A549 (cell line): Measurements from ENCODE around the gene RASGEF1C. TPM values are rescaled to one million over a fixed set of nuclear protein-coding genes. Genes with fewer than 3 reads are reported as not detected.

Source experiments
- ATAC-seq, 2 experiments: fragments of 200-7000 bp in 1 of 2; fragments of >200 bp in 1 of 2; cut with Nextera tagmentation in 1 of 2; cut with Tn5 transposase in 1 of 2; 3 replicates each; pipeline versions ENCODE4 v1.8.0 to v1.9.1; 2018 to 2020; ENCODE audit warnings: mild to moderate bottlenecking in 1 of 2, moderate library complexity in 1 of 2
- CTCF ChIA-PET: fragments of 300-600 bp; sonication (Branson Sonifier 250); formaldehyde crosslinking; extraction: SDS; loops from one replicate; lab custom pipeline; 2021; ENCODE audit warnings: antibody characterized with exemption, inconsistent platforms; lab: Yijun Ruan, JAX
- POLR2A ChIA-PET: fragments of 350-600 bp; formaldehyde crosslinking; extraction: SDS; loops from one replicate; lab custom pipeline; 2021; ENCODE audit warnings: antibody characterized with exemption, inconsistent platforms; lab: Yijun Ruan, JAX
- DNase-seq, 2 experiments: peaks; one replicate each; pipeline versions ENCODE4 v3.0.0 to v3.0.0-alpha.2; 2011 to 2016; ENCODE audit warnings: low read depth in 1 of 2, low spot score in 1 of 2
- FAIRE-seq: peaks from 2 replicates; lab custom pipeline; 2011; peaks lifted over from hg19 to GRCh38; lab: Jason Lieb, UNC
- H3K27ac ChIP-seq, 2 experiments: fragments of >200 bp; sonication (Bioruptor Twin); formaldehyde crosslinking; 3 replicates each; pipeline ENCODE4 v1.5.1; 2016 to 2017
- H3K4me1 ChIP-seq: fragments of >200 bp; sonication (Bioruptor Twin); formaldehyde crosslinking; 3 replicates; pipeline ENCODE4 v1.6.1; 2016
- H3K4me2 ChIP-seq: fragments of >200 bp; sonication (Bioruptor Twin); formaldehyde crosslinking; 3 replicates; pipeline ENCODE4 v1.6.1; 2016
- H3K4me3 ChIP-seq: fragments of >200 bp; sonication (Bioruptor Twin); formaldehyde crosslinking; 3 replicates; pipeline ENCODE4 v1.5.1; 2016
- H3K9me3 ChIP-seq: fragments of >200 bp; sonication (Bioruptor Twin); formaldehyde crosslinking; 3 replicates; pipeline ENCODE4 v1.6.1; 2016
- CHD2 ChIP-seq: fragments of 150-350 bp; IDR thresholded peaks from 2 replicates; pipeline ENCODE4 v1.6.1; 2014; ENCODE audit warnings: low read length; ENCODE audit not compliant: partially characterized antibody
- CHD4 ChIP-seq: fragments of 200-600 bp; sonication (generic); IDR thresholded peaks from 2 replicates; pipeline ENCODE4 v1.6.1; 2016; ENCODE audit warnings: antibody characterized with exemption, mild to moderate bottlenecking, borderline replicate concordance
- CTCF ChIP-seq: fragments of >200 bp; sonication (Bioruptor Twin); formaldehyde crosslinking; IDR thresholded peaks from 3 replicates; pipeline ENCODE4 v1.5.1; 2016
- E2F6 ChIP-seq: IDR thresholded peaks from 2 replicates; pipeline ENCODE4 v1.6.1; 2012; ENCODE audit warnings: low read depth, borderline replicate concordance
- EHF ChIP-seq: fragments of 250-450 bp; sonication (Bioruptor Pico); IDR thresholded peaks from 2 replicates; pipeline ENCODE4 v1.5.0; 2020; ENCODE audit warnings: mild to moderate bottlenecking
- EHMT2 ChIP-seq: fragments of 200-600 bp; sonication (generic); IDR thresholded peaks from 2 replicates; pipeline ENCODE4 v1.6.1; 2016; ENCODE audit warnings: antibody characterized with exemption, low read depth, mild to moderate bottlenecking, moderate library complexity
- ESRRA ChIP-seq: fragments of 150-350 bp; IDR thresholded peaks from 2 replicates; pipeline ENCODE4 v1.6.1; 2014; ENCODE audit warnings: mild to moderate bottlenecking, low read length, borderline replicate concordance
- FOSB ChIP-seq: fragments of 250-450 bp; sonication (Bioruptor Pico); IDR thresholded peaks from 2 replicates; pipeline ENCODE4 v1.5.0; 2020; ENCODE audit warnings: mild to moderate bottlenecking, moderate library complexity
- HOXA7 ChIP-seq: fragments of 250-450 bp; sonication (Bioruptor Pico); IDR thresholded peaks from 2 replicates; pipeline ENCODE4 v1.5.0; 2020; ENCODE audit warnings: mild to moderate bottlenecking, moderate library complexity
- JUN ChIP-seq, 2 experiments: fragments of >200 bp; sonication (Bioruptor Twin); formaldehyde crosslinking; IDR thresholded peaks; 2 replicates in 1 of 2; 3 replicates in 1 of 2; pipeline ENCODE4 v1.6.1; 2016 to 2017
- KDM1A ChIP-seq: fragments of 200-600 bp; sonication (generic); IDR thresholded peaks from 2 replicates; pipeline ENCODE4 v1.6.1; 2016; ENCODE audit warnings: low read depth, mild to moderate bottlenecking
- MAX ChIP-seq: IDR thresholded peaks from 2 replicates; pipeline ENCODE4 v1.6.1; 2012
- MAZ ChIP-seq: fragments of 150-350 bp; IDR thresholded peaks from 2 replicates; pipeline ENCODE4 v1.6.1; 2014; ENCODE audit warnings: antibody characterized with exemption, low read depth, low read length, borderline replicate concordance
- MYC ChIP-seq: IDR thresholded peaks from 2 replicates; pipeline ENCODE4 v1.6.1; 2012; ENCODE audit warnings: mild to moderate bottlenecking, inconsistent platforms, low read length, improper control_type of control experiment, borderline replicate concordance
- NFE2L2 ChIP-seq: fragments of 150-350 bp; conservative IDR thresholded peaks from 2 replicates; pipeline ENCODE4 v1.6.1; 2014; ENCODE audit warnings: low read length
- PBX3 ChIP-seq: IDR thresholded peaks from 2 replicates; pipeline ENCODE4 v1.6.1; 2012
- POLR2A ChIP-seq: IDR thresholded peaks from 2 replicates; pipeline ENCODE4 v1.6.1; 2012; ENCODE audit warnings: mild to moderate bottlenecking, low read length
- POLR2AphosphoS2 ChIP-seq: conservative IDR thresholded peaks from 2 replicates; pipeline ENCODE4 v1.6.1; 2012; ENCODE audit warnings: low read length, improper control_type of control experiment, inconsistent platforms
- RAD21 ChIP-seq, 2 experiments: fragments of >200 bp in 1 of 2; sonication (Bioruptor Twin) in 1 of 2; formaldehyde crosslinking in 1 of 2; IDR thresholded peaks in 1 of 2; conservative IDR thresholded peaks in 1 of 2; 2 replicates in 1 of 2; 3 replicates in 1 of 2; pipeline ENCODE4 v1.6.1; 2012 to 2018; ENCODE audit warnings: inconsistent platforms in 1 of 2
- RFX5 ChIP-seq: fragments of 450-650 bp; IDR thresholded peaks from 2 replicates; pipeline ENCODE4 v1.7.1; 2014; ENCODE audit warnings: antibody characterized with exemption, mild to moderate bottlenecking, moderate library complexity
- RNF2 ChIP-seq: fragments of 200-600 bp; sonication (generic); IDR thresholded peaks from 2 replicates; pipeline ENCODE4 v1.6.1; 2016; ENCODE audit warnings: low read depth, mild to moderate bottlenecking, antibody characterized with exemption, moderate library complexity, borderline replicate concordance
- SMC3 ChIP-seq: fragments of >200 bp; sonication (Bioruptor Twin); formaldehyde crosslinking; IDR thresholded peaks from 3 replicates; pipeline ENCODE4 v1.6.1; 2018; ENCODE audit warnings: inconsistent platforms
- SREBF2 ChIP-seq: fragments of 450-650 bp; IDR thresholded peaks from 2 replicates; pipeline ENCODE4 v1.6.1; 2014; ENCODE audit warnings: mild to moderate bottlenecking, moderate library complexity
- WGBS: methylation state at CpG from one replicate; pipeline ENCODE4 v1.1.6; 2017; ENCODE audit errors: missing lambda C conversion rate; 5-methylcytosine and 5-hydroxymethylcytosine counted together
- polyA plus RNA-seq, 4 experiments: library from polyadenylated mRNA; depleted of rRNA in 3 of 4; stranded (reverse); fragments of >200 nt; fragmentation: RNase III in 1 of 4; extraction: RNeasy Plus Mini Kit Qiagen cat#74134 plus additional on column Dnase treatment in 1 of 4; gene quantifications; 2 replicates in 3 of 4; 3 replicates in 1 of 4; pipeline ENCODE4 v1.2.3, GENCODE V29; 2011 to 2017

Gene RASGEF1C
- polyA plus RNA-seq, 2 of the 4 experiments (the other 2 are of a cell fraction) = 0.12 TPM; not detected in 1

- FAIRE-seq = no peak
- DNase-seq = no peak
- Histone ChIP-seq H3K4me1 (no peaks in the 10 kb centered on the region), H3K27ac (no peak overlapping the region), H3K9me3 (no peaks in the 10 kb centered on the region), H3K4me3 (no peak overlapping the region), H3K4me2 (no peak overlapping the region)
- no peak for ATAC-seq
- TF ChIP-seq CHD4 (no peak), CHD2 (no peak), MAZ (no peak), NFE2L2 (no peak), KDM1A (no peak), ESRRA (no peak), SREBF2 (no peak), EHMT2 (no peak), E2F6 (no peak), RFX5 (no peak), PBX3 (no peak), MAX (no peak)
- POLR2A ChIA-PET = no interaction called here
- CTCF ChIA-PET = no interaction called here
- WGBS = 77% methylated on average over 22 of the region's 23 CpGs
Observed at GRCh38 chr5:180114304-180115003, 94.6 kb downstream of the RASGEF1C start.

- Histone ChIP-seq H3K4me1 (no peaks in the 10 kb centered on the region), H3K4me2 (no peak overlapping the region), H3K27ac (no peak overlapping the region), H3K9me3 (no peaks in the 10 kb centered on the region; the same call in 2 of the 3 replicates), H3K4me3 (no peak overlapping the region)
- ATAC-seq (no peak), FAIRE-seq (no peak), DNase-seq (no peak)
- ChIA-PET POLR2A (no interaction called here), CTCF (interaction anchor here (0.7 kb wide), 1 partner anchor 23 kb away, joined by 3 read pairs; no protein-coding TSS in a partner anchor)
- 71% methylated on average over 17 of the region's 23 CpGs for WGBS
- no peak for TF ChIP-seq CTCF
- TF ChIP-seq SMC3 = no peak
- TF ChIP-seq POLR2AphosphoS2 = no peak
- no peak for TF ChIP-seq PBX3
- no peak for TF ChIP-seq RNF2
- no peak for TF ChIP-seq POLR2A
- TF ChIP-seq MYC = no peak
- TF ChIP-seq HOXA7 (CRISPR knock-in tag) = no peak
- no peak for TF ChIP-seq FOSB (CRISPR knock-in tag)
- TF ChIP-seq EHF (CRISPR knock-in tag) = no peak
- TF ChIP-seq JUN (IDR thresholded peaks at IDR 0.05) = no peak
- no peak for TF ChIP-seq RAD21 (conservative IDR thresholded peaks at IDR 0.05 in 1 of 2, IDR thresholded peaks at IDR 0.05 in 1 of 2)
Observed at GRCh38 chr5:180113660-180114303, 95.2 kb downstream of the RASGEF1C start.
